Measurements from ENCODE around the gene SSR3.

DNA sequence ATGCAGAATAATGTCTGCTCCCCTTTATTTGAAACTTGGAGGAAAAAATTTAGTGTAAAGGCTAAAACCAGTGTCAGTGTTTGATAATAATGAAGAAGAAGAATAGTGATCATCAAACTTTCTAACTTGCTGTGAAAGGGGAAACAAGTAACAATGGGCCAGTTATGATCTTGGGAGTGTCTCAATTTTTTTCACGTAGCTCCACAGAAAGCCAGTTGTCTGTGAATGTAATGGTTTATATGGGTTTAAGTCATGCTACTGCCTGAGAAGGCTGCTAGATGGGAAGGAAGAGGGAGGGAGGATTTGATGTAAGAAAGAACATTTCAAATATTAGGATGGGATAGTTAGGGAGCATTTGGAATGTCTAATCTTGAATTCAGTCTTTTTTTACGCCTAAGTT is 21.1 kb upstream of the SSR3 start:
- no peak for TF ChIP-seq POLR2A (IDR thresholded peaks at IDR 0.05)
- TF ChIP-seq, protein P1, sequence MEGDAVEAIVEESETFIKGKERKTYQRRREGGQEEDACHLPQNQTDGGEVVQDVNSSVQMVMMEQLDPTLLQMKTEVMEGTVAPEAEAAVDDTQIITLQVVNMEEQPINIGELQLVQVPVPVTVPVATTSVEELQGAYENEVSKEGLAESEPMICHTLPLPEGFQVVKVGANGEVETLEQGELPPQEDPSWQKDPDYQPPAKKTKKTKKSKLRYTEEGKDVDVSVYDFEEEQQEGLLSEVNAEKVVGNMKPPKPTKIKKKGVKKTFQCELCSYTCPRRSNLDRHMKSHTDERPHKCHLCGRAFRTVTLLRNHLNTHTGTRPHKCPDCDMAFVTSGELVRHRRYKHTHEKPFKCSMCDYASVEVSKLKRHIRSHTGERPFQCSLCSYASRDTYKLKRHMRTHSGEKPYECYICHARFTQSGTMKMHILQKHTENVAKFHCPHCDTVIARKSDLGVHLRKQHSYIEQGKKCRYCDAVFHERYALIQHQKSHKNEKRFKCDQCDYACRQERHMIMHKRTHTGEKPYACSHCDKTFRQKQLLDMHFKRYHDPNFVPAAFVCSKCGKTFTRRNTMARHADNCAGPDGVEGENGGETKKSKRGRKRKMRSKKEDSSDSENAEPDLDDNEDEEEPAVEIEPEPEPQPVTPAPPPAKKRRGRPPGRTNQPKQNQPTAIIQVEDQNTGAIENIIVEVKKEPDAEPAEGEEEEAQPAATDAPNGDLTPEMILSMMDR (IDR thresholded peaks at IDR 0.05) = no peak

All from lower leg skin (tissue), 3 donors.